H1 (cell line): ENCODE measurements around the gene FAM171A1. TPM values are rescaled to one million over a fixed set of nuclear protein-coding genes. Genes with fewer than 3 reads are reported as not detected.

Experiments
- CTCF ChIA-PET: fragments of 300-600 bp; sonication (Branson Sonifier 250); formaldehyde crosslinking; loops from one replicate; lab custom pipeline; 2021; ENCODE audit not compliant: partially characterized antibody; lab: Charles Lee
- POLR2A ChIA-PET: fragments of 300-600 bp; sonication (Branson Sonifier 250); formaldehyde crosslinking; loops from one replicate; lab custom pipeline; 2021; ENCODE audit warnings: inconsistent platforms; ENCODE audit not compliant: partially characterized antibody; lab: Charles Lee
- DNase-seq, 2 experiments: peaks; one replicate each; pipeline versions ENCODE4 v3.0.0 to v3.0.0-alpha.2; 2010 to 2022; ENCODE audit warnings: low spot score in 2 of 2, low read depth in 1 of 2, mixed read lengths in 1 of 2
- FAIRE-seq: peaks from 2 replicates; lab custom pipeline; 2011; peaks lifted over from hg19 to GRCh38; lab: Jason Lieb, UNC
- H2AFZ ChIP-seq: 2 replicates; pipeline ENCODE4 v1.8.1; 2012; ENCODE audit warnings: low read length, inconsistent platforms
- H2AK5ac ChIP-seq: 2 replicates; pipeline ENCODE4 v1.6.1; 2013; ENCODE audit warnings: low read depth, low read length
- H2BK120ac ChIP-seq: replicated peaks from 2 replicates; pipeline ENCODE3; 2013; ENCODE audit warnings: low read depth, low read length, inconsistent platforms
- H2BK12ac ChIP-seq: 2 replicates; pipeline ENCODE4 v1.6.1; 2013; ENCODE audit warnings: low read depth, low read length
- H2BK15ac ChIP-seq: 2 replicates; pipeline ENCODE4 v1.6.1; 2013; ENCODE audit warnings: low read length
- H2BK20ac ChIP-seq: 2 replicates; pipeline ENCODE4 v1.6.1; 2013; ENCODE audit warnings: low read length
- H2BK5ac ChIP-seq: 2 replicates; pipeline ENCODE4 v1.6.1; 2013; ENCODE audit warnings: low read depth, low read length
- H3K14ac ChIP-seq: 2 replicates; pipeline ENCODE4 v1.6.1; 2013; ENCODE audit warnings: inconsistent platforms; ENCODE audit not compliant: insufficient read length
- H3K18ac ChIP-seq: 2 replicates; pipeline ENCODE4 v1.6.1; 2013; ENCODE audit warnings: low read length; ENCODE audit errors: extremely low read depth
- H3K23ac ChIP-seq: 2 replicates; pipeline ENCODE4 v1.6.1; 2013; ENCODE audit warnings: inconsistent platforms; ENCODE audit not compliant: insufficient read length
- H3K23me2 ChIP-seq: 2 replicates; pipeline ENCODE4 v1.6.1; 2013; ENCODE audit warnings: low read depth, low read length
- H3K27ac ChIP-seq: 2 replicates; pipeline ENCODE4 v1.6.1; 2011; ENCODE audit warnings: low read depth, low read length, inconsistent platforms
- H3K27me3 ChIP-seq, 4 experiments: replicated peaks in 1 of 4; 1 replicate in 1 of 4; 2 replicates in 3 of 4; pipeline versions ENCODE4 v1.6.1 to v1.8.1; 2011 to 2013; ENCODE audit warnings: low read length in 3 of 4, mild to moderate bottlenecking in 3 of 4, inconsistent platforms in 2 of 4, mixed read lengths in 2 of 4, moderate library complexity in 1 of 4; ENCODE audit not compliant: control insufficient read depth in 3 of 4, insufficient read depth in 3 of 4; ENCODE audit errors: extremely low read depth in 1 of 4
- H3K36me3 ChIP-seq, 4 experiments: 2 replicates each; pipeline versions ENCODE4 v1.6.1 to v1.8.1; 2011 to 2013; ENCODE audit warnings: mild to moderate bottlenecking in 4 of 4, low read length in 3 of 4, moderate library complexity in 2 of 4, control low read depth in 1 of 4, inconsistent platforms in 1 of 4; ENCODE audit not compliant: insufficient read depth in 4 of 4, control insufficient read depth in 2 of 4
- H3K4ac ChIP-seq: replicated peaks from 2 replicates; pipeline ENCODE3; 2013; ENCODE audit warnings: low read length, low read depth, mixed read lengths, inconsistent platforms; ENCODE audit not compliant: insufficient read length
- H3K4me1 ChIP-seq, 4 experiments: replicated peaks in 1 of 4; 1 replicate in 1 of 4; 2 replicates in 3 of 4; pipeline versions ENCODE4 v1.6.1 to v1.8.1; 2011 to 2013; ENCODE audit warnings: low read length in 3 of 4, inconsistent platforms in 2 of 4, mixed read lengths in 1 of 4; ENCODE audit not compliant: insufficient read depth in 4 of 4, control insufficient read depth in 3 of 4
- H3K4me2 ChIP-seq, 2 experiments: 2 replicates each; pipeline versions ENCODE4 v1.6.1 to v1.8.1; 2011 to 2013; ENCODE audit warnings: low read depth in 2 of 2, low read length in 2 of 2, control low read depth in 1 of 2, inconsistent platforms in 1 of 2, mild to moderate bottlenecking in 1 of 2; ENCODE audit not compliant: insufficient read depth in 1 of 2
- H3K4me3 ChIP-seq, 4 experiments: fragments of 200-600, 300-600 bp in 1 of 4; sonication (generic), shearing (Covaris generic), sonication (Bioruptor Twin) in 1 of 4; 2 replicates each; pipeline versions ENCODE4 v1.5.1 to v1.8.1; 2011 to 2016; ENCODE audit warnings: low read length in 4 of 4, low read depth in 3 of 4, control low read depth in 2 of 4, inconsistent platforms in 2 of 4, mild to moderate bottlenecking in 2 of 4, mixed read lengths in 1 of 4, moderate library complexity in 1 of 4; ENCODE audit not compliant: insufficient read depth in 2 of 4; ENCODE audit errors: extremely low read depth in 1 of 4
- H3K56ac ChIP-seq: replicated peaks from 2 replicates; pipeline ENCODE3; 2013; ENCODE audit warnings: low read depth, mild to moderate bottlenecking, mixed read lengths, low read length, inconsistent platforms; ENCODE audit not compliant: insufficient read length
- H3K79me1 ChIP-seq: 2 replicates; pipeline ENCODE4 v1.6.1; 2013; ENCODE audit warnings: low read depth, low read length, control low read depth
- H3K79me2 ChIP-seq, 2 experiments: 2 replicates each; pipeline versions ENCODE4 v1.6.1 to v1.8.1; 2012 to 2013; ENCODE audit warnings: low read length in 2 of 2, mild to moderate bottlenecking in 2 of 2, inconsistent platforms in 1 of 2; ENCODE audit not compliant: insufficient read depth in 2 of 2, control insufficient read depth in 1 of 2
- H3K9ac ChIP-seq, 4 experiments: replicated peaks in 1 of 4; 1 replicate in 1 of 4; 2 replicates in 3 of 4; pipeline versions ENCODE4 v1.6.1 to v1.8.1; 2011 to 2013; ENCODE audit warnings: low read depth in 3 of 4, low read length in 3 of 4, control low read depth in 2 of 4, mild to moderate bottlenecking in 2 of 4, moderate library complexity in 2 of 4, inconsistent platforms in 1 of 4; ENCODE audit errors: extremely low read depth in 1 of 4
- H3K9me3 ChIP-seq, 2 experiments: 2 replicates each; pipeline versions ENCODE4 v1.6.1 to v1.8.1; 2012 to 2013; ENCODE audit warnings: mild to moderate bottlenecking in 2 of 2, moderate library complexity in 2 of 2, control low read depth in 1 of 2, inconsistent platforms in 1 of 2, low read depth in 1 of 2, low read length in 1 of 2, mixed read lengths in 1 of 2; ENCODE audit not compliant: insufficient read depth in 2 of 2
- H4K20me1 ChIP-seq, 2 experiments: replicated peaks in 1 of 2; 2 replicates each; pipeline versions ENCODE3 to v1.8.1; 2011 to 2013; ENCODE audit warnings: inconsistent platforms in 2 of 2, low read length in 2 of 2, mild to moderate bottlenecking in 1 of 2; ENCODE audit not compliant: insufficient read depth in 2 of 2, control insufficient read depth in 1 of 2
- H4K5ac ChIP-seq: 2 replicates; pipeline ENCODE4 v1.6.1; 2013; ENCODE audit warnings: low read length, low read depth, mixed read lengths, inconsistent platforms; ENCODE audit not compliant: insufficient read length
- H4K8ac ChIP-seq: 2 replicates; pipeline ENCODE4 v1.8.0; 2013; ENCODE audit warnings: mild to moderate bottlenecking, moderate library complexity, low read length, inconsistent platforms; ENCODE audit not compliant: insufficient read depth; ENCODE audit errors: extremely low read depth
- H4K91ac ChIP-seq: replicated peaks from 2 replicates; pipeline ENCODE3; 2013; ENCODE audit warnings: low read length, mixed read lengths, inconsistent platforms; ENCODE audit not compliant: insufficient read length
- E2F6 ChIP-seq: IDR thresholded peaks from 2 replicates; pipeline ENCODE4 v1.6.1; 2012; ENCODE audit warnings: inconsistent platforms
- FOSL1 ChIP-seq: IDR thresholded peaks from 2 replicates; pipeline ENCODE4 v1.6.1; 2011; ENCODE audit warnings: mild to moderate bottlenecking, low read depth, low read length, moderate library complexity; ENCODE audit not compliant: insufficient read depth
- HDAC2 ChIP-seq, 2 experiments: fragments of 300-600 bp in 1 of 2; sonication (generic) in 1 of 2; IDR thresholded peaks; 2 replicates each; pipeline ENCODE4 v1.6.1; 2011 to 2012; ENCODE audit warnings: low read depth in 2 of 2, low read length in 2 of 2, mild to moderate bottlenecking in 2 of 2, moderate library complexity in 2 of 2, borderline replicate concordance in 1 of 2, inconsistent platforms in 1 of 2
- POLR2AphosphoS5 ChIP-seq: IDR thresholded peaks from 2 replicates; pipeline ENCODE4 v1.6.1; 2011; ENCODE audit warnings: low read depth, low read length
- SIRT6 ChIP-seq: IDR thresholded peaks from one replicate; pipeline ENCODE4 v1.7.1; 2012; ENCODE audit warnings: low read length, inconsistent platforms
- TEAD4 ChIP-seq: IDR thresholded peaks from 2 replicates; pipeline ENCODE4 v1.6.1; 2012; ENCODE audit warnings: low read depth, low read length, inconsistent platforms, mixed read lengths
- WGBS, 2 experiments: shearing (Covaris generic) in 1 of 2; methylation state at CpG; one replicate each; pipeline versions ENCODE4 v1.1.6 to v1.1.7; 2013 to 2015; ENCODE audit warnings: low lambda C conversion rate in 2 of 2, mixed read lengths in 2 of 2, inconsistent platforms in 1 of 2, low coverage in 1 of 2, missing lambda C conversion rate in 1 of 2; ENCODE audit not compliant: insufficient replicate concordance in 2 of 2, insufficient coverage in 1 of 2, insufficient read length in 1 of 2; ENCODE audit errors: extremely low coverage in 1 of 2, missing lambda C conversion rate in 1 of 2; 5-methylcytosine and 5-hydroxymethylcytosine counted together
- polyA plus RNA-seq, 7 experiments: library from polyadenylated mRNA; depleted of rRNA in 3 of 7; stranded (reverse) in 5 of 7; unstranded in 2 of 7; fragments of >200 nt in 5 of 7; fragments of 200-250 nt in 2 of 7; gene quantifications; 1 replicate in 5 of 7; 2 replicates in 1 of 7; 4 replicates in 1 of 7; pipeline versions ENCODE4 v1.2.1 to v1.2.3, GENCODE V29; 2011 to 2013; ENCODE audit warnings: missing spikeins in 2 of 7, mixed read lengths in 2 of 7
- total RNA-seq: library from RNA; stranded (reverse); fragmentation: NEBNext Ultra II Directional; extraction: Animal tissue kit (Norgen Biotek cat#: 25700); gene quantifications from 2 replicates; pipeline ENCODE4 v1.2.1, GENCODE V29; 2021

The FAM171A1 gene
- total and polyA plus RNA-seq, 2 of the 8 experiments (the other 6 are each of a cell fraction or from before 2014, with no cell fraction given) = 26.6 to 42.1 TPM

GRCh38 chr10:15313047-15313446 is 58.0 kb downstream of the FAM171A1 start:
- Histone ChIP-seq H3K36me3 (no peaks in the 10 kb centered on the region), H3K23me2 (no peaks in the 10 kb centered on the region), H4K8ac (no peak overlapping the region), H2AK5ac (no peak overlapping the region), H3K4me1 (peaks cover 5 to 22% (median 14%) of the 10 kb centered on the region in 4 experiments; a peak in 6 of 7 replicates), H2BK12ac (no peak overlapping the region), H3K9me3 (no peaks in the 10 kb centered on the region), H2BK15ac (no peak overlapping the region), H3K56ac (no peak overlapping the region), H3K4me3 (no peak overlapping the region), H3K4ac (no peak overlapping the region), H4K5ac (no peak overlapping the region), H4K91ac (no peak overlapping the region), H3K14ac (no peak overlapping the region), H3K4me2 (no peak overlapping the region), H4K20me1 (peaks cover 0 to 2% of the 10 kb centered on the region in 2 experiments), H3K9ac (no peak overlapping the region), H3K23ac (no peak overlapping the region), H3K79me1 (peaks cover 4% of the 10 kb centered on the region), H2BK20ac (no peak overlapping the region), H2AFZ (no peak overlapping the region), H2BK5ac (no peak overlapping the region), H3K27me3 (no peaks in the 10 kb centered on the region), H3K18ac (no peak overlapping the region), H3K27ac (no peak overlapping the region), H3K79me2 (0 out of 4 replicates have a peak, but pooled peaks cover 0 to 2% of the 10 kb centered on the region in 2 experiments), H2BK120ac (no peak overlapping the region)
- ChIA-PET CTCF (interaction anchor here (0.6 to 1.9 kb wide), 2 partner anchors 11 to 60 kb away, joined by 3 to 6 read pairs; no protein-coding TSS in a partner anchor), POLR2A (no interaction called here)
- DNase-seq = no peak
- no peak for FAIRE-seq
- WGBS, 2 experiments = 89% methylated on average over 4 of the region's 4 CpGs; no CpG with 5 or more reads in 1 of the 2 experiments
- TF ChIP-seq FOSL1 (no peak), TEAD4 (no peak), E2F6 (no peak), POLR2AphosphoS5 (no peak), HDAC2 (IDR thresholded peaks at IDR 0.05; ENCODE audit: borderline replicate concordance in 1 of 2, low read depth in 2 of 2, low read length in 2 of 2) (no peak), SIRT6 (no peak)
